HK-2 (cell line): Measurements from ENCODE around the gene SGO2.
"Not testable (repeated sequence)": the region's sequence is repeated elsewhere in the genome, so short reads cannot be mapped to it uniquely, and the experiment has no call there.

ENCODE experiments used
- DNase-seq: peaks from one replicate; pipeline ENCODE4 v3.0.0-alpha.2; 2018; ENCODE audit not compliant: unreplicated experiment

The SGO2 gene

DNA sequence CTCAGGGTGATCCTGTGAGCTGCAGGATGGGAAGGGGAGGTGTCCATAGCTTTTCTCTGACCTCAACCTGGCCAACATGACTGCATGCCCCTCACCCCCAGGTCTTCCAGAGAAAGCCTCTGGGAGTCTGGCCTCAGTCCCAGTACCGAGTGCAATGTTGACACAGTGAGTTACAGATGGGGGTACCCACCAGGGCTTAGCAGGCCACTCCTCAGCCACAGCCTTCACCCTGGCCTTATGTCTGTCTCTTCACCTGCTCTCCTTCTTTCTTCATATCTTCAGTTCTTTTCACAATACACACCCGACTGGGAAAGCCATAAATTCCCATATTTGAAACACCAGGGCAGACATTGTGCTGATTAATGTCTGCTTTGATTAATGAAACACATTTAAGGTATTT is 93.3 kb downstream of the SGO2 start:
- DNase-seq, result no peak

DNA sequence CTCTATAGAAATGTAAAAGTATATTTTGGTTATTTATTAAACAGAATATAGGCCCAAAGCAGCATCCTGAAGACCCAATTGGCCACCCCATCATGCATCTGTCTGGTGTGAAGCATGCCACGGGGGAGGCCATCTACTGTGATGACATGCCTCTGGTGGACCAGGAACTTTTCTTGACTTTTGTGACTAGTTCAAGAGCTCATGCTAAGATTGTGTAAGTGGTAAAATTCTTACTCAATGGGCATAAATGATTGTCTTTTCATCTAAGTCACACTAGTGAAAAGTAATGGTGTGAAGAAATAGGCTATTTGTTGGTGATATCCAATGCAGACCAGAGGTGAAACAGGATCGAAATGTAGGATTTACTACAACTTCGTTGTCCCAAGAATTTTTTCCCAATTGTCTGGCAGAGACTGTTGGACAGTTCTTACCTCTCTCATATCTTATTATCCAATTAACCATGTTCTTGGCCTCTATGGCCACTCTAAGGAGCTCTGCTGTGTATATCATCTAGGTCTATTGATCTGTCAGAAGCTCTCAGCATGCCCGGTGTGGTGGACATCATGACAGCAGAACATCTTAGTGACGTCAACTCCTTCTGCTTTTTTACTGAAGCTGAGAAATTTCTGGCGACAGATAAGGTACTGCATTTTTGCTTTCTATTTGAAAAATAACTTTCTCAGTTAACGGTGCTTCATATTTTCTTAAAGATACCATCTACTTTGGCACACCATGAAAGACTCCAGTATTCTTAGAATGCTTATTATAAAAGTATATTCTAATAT is 94.8 kb downstream of the SGO2 start:
- DNase-seq, result no peak

DNA sequence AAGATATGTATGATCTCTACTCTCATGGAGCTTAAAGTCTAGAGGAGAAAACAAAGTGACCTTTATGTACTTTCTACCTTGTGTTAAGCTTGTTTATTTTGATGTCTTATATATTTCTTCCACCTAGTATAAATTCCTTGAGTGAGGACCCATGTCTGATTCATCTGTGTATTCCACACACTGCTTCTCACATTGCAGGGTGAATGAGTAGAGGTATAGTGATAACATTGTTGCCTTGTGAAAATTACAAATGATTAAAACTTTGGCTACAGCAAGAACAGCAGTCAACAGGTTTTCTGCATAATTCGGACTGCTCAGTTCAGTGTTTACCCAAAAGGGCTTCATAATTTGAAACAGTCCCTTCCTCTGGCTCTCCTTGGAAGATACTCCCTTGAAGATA is 96.1 kb downstream of the SGO2 start:
- no peak for DNase-seq

DNA sequence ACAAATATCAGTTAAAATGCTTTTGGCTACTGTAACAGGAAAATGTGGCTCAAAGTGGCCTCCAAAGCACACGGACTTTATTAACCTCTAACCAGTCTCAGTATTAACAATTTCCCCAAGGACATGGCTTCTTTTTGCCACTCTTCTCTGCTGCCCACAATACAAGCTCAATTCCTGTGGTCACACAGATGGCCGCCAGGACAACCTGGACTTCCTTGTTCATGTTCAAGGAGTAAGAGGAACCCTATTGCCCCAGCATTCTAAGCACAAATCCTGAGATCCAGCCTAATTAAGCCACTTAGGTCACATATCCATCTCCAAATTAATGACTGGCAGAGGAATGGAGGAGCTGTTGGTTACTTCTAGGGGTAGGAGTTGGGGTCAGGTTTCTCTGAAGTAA is 98.0 kb downstream of the SGO2 start:
- DNase-seq, result no peak

DNA sequence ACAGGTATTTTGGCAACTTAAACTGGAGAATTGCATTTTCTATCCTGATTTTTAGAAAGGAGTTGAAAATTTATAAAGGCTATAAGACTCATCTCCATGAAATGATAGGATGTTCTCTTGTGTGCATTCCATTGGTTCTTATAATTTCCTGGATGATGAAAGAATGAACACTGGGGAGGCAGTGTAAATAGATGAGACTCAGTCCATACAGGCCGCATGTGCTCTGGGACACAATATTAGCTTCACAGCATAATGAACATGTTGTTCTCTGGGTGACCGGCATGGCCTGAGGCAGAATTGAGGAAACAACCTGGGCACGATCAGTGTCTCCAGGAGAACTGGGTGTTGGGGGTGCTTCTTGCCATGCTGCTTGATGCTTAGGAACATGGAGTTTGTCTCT is 98.7 kb downstream of the SGO2 start:
- DNase-seq, result no peak

DNA sequence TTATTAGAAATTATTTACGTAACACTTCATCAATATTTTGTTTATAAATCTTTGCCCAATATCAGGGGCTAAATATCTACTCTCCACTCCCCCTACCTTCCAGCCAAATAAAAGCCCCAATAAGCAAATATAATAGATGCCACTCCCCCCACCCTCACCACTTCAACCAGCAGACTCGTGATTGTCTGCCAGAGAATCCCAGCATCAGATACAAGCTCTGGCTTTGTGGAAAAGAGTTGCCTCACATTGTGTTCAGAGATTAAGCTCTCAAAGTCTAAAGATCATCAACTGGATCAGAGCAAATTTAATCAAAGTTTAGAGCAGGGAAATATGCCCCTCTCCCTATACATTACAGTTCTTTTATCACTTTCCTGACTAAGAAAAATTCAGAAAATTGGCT is 99.3 kb downstream of the SGO2 start:
- no peak for DNase-seq

DNA sequence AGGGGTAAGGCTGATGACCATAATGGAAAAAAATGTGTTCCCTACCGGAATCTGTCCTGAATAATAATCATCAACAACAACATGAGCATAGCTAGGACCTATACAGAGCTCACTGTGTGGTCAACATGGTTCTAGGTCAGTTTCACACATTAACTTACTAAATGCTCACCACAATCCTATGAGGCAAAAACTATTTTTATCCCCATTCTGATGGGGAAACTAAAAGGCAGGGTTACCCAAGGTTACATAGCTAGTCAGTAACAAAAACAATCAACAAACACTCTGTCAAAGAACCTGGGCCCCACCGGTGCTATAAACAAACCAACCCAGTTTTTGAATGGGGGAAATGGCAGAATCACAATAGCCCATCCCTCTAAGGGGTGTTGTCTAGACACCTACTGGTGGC is 100.0 kb downstream of the SGO2 start:
- no peak for DNase-seq

DNA sequence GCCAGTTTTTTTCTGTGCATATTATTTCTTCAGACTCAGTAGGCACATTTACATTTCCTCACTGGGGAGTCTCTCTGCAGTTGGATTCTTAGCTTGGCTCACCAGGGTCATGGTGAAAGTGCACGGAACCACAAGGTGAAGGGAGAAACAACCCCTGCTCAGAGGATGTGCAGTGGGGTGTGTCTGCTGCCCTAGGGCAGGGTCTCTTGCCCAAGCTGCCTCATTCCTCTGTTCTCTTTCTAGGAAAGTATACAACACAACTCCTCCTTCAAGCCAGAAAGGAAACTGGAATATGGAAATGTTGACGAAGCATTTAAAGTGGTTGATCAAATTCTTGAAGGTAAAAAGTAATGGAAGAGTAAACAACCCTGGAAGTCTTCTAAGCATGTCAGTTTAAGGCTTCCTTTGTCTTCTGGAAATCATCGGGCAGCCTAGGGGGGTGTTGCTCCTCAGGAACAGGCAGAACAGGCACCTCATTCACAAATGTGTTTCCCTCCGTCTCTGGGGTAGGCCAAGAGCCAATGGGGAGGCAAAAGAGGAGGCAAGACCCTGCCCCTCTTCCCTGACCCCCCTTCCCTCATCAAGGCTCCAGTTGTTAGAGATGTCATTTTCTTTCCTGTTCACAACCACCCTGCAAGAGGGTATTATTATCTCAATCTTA is 101.2 kb downstream of the SGO2 start:
- no peak for DNase-seq

DNA sequence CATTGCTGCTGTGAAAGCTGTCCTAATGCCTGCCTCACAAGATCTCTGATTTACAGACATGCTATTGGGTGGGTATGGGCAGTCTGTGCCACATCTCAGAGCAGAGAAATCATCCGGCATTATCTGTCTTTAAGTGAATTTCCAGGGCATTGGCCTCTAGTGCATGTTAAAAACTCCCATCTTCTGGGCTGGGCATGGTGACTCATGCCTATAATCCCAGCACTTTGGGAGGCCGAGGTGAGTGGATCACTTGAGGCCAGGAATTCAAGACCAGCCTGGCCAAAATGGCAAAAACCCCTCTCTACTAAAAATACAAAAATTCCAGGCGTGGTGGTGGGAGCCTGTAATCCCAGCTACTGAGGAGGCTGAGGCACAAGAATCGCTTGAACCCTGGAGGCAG is 102.5 kb downstream of the SGO2 start:
- not testable (repeated sequence) for DNase-seq

DNA sequence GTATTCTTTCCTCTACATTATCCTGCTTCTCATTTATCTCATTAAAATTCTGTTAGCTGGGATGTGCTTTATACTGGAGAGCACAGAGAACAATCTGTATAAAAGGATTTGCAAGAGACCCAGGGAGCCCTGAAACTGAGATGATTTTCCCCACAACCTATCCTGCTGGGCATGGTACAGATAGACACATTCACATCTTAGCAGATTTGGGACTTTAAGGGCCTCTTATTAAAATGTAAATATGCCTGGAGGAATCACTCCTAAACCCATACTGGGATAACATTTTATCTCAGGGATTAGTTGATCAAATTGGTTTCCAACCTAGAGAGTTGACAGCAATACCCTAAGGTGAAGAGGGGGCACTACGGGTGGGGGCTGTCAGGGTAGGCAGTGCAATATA is 105.3 kb downstream of the SGO2 start:
- no peak for DNase-seq
